Activated CD4-positive, alpha-beta T cell treated with anti-CD3 and anti-CD28 coated beads for 48 hours (primary cell): Measurements from ENCODE around the gene USO1.
"Not testable (repeated sequence)": the region's sequence is repeated elsewhere in the genome, so short reads cannot be mapped to it uniquely, and the experiment has no call there.

ENCODE experiments used
- DNase-seq: peaks from one replicate; pipeline ENCODE4 v3.0.0-alpha.2; 2020

Gene USO1

DNA sequence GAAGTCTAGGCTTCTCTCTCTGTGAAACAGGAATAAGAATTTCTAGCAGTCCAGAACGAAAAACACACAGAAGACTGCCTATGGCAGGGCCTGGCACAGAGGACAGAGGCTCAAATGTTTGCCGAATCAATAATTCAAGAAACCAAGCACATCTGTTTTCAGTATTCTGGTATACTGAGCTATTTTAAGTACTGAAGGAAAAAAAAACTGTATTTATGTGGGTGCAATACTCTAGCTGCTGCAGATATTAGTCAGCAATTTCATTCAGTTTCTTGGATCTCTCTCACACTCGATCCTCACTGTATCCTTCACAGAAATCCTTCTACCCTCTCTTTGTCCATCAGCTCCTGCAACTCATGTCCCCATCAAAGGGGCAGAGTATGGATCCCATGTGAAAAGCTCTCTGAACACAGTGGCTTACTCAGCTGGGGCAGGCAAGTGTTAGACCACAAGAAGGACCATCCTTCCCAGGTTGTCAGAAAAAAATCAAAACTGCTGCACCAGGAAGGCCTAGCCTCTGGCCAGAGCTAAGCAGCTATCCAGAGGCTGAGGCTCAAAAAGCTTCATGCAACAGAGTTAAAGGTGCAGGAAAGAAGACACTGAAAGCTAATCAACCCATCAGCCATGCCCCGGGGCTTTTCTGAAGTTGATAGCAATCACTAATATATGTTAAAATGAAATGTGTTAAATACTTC is 9.1 kb upstream of the USO1 start:
- DNase-seq: no peak

DNA sequence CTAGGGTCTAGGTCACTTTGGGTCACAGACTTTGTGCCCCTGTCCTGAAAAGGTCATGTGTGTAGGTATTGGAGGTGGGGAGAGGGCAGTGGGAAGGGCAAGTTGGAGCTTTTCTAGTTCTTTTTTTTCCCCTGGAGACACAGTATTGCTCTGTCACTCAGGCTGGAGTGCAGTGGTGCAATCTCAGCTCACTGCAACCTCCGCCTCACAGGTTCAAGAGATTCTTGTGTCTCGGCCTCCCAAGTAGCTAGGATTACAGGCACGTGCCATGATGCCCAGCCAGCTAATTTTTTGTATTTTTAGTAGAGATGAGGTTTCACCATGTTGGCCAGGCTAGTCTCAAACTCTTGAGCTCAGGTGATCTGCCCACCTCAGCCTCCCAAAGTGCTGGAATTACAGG is 8.3 kb upstream of the USO1 start:
- DNase-seq: not testable (repeated sequence)

GRCh38 chr4:75717408-75717807 is 7.0 kb upstream of the USO1 start:
- DNase-seq: no peak

- DNase-seq: no peak
Observed at GRCh38 chr4:75718529-75718928, 5.8 kb upstream of the USO1 start.

- no peak for DNase-seq
Observed at GRCh38 chr4:75722417-75722816, 2.0 kb upstream of the USO1 start.

- no peak for DNase-seq
Observed at GRCh38 chr4:75723163-75724065, 963 bp upstream of the USO1 start.

DNA sequence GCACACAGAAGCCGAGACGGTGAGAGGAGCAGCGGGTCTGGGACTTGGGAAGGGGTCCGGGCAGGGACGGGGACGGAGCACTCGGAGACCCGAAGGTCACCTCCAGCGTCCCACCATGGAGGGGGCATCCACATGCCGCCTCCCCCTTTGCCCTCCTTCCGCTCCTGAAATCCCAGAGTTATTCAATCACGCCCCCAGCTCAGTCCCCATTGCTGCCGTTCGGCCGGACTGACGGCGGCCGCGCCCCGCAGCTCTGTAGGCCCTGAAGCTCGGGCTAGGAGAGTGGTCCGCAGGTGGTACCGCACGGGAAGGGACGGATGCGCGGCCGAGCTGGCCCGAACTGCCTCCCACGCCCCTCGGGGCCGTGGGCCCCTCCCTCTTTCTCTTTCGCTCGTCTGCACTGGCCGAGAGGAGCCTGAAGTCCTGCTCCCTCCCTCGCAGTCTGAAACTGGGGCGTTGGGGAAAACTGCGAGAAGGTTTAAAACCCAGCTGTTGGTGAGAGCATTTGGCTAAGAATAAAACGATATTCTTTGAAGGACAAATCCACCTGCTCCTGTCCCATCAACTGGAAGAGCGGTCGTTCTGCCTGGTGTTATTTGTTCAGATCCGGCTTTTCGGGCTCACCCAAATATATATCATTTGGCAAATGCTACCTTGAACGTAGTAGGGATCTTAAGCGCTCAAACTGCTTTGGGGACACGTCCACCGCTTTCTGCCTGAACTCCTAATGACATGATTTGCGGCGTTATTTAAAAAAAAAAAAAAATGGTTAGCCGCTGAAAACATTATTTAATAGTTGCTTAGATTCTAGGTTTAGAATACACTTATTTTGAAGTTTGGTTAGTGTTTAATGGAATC is 719 bp downstream of the USO1 start:
- DNase-seq: peak; percentile 76

- DNase-seq: not testable (repeated sequence)
Observed at GRCh38 chr4:75725942-75726538, 1.7 kb downstream of the USO1 start.

DNA sequence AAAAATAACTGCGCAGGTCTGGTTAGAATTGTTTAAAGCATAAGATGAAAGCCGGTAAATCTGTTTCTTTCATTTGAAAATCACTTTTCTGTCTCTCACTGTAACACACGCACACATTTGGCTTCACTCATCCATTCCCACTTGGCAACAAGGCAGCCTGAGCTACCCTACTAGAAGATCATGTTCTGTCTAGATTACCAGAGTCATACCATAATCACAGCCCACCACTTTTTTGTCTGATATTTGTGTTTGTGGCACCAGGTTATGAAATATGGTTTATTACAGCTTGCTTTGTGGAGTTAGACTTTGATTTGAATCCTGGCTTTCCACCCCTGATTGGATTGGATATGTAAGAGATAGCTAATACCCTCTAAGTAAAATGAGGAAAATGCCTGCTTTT is 2.2 kb downstream of the USO1 start:
- no peak for DNase-seq

- DNase-seq: no peak
Observed at GRCh38 chr4:75727073-75727472, 2.7 kb downstream of the USO1 start.

DNA sequence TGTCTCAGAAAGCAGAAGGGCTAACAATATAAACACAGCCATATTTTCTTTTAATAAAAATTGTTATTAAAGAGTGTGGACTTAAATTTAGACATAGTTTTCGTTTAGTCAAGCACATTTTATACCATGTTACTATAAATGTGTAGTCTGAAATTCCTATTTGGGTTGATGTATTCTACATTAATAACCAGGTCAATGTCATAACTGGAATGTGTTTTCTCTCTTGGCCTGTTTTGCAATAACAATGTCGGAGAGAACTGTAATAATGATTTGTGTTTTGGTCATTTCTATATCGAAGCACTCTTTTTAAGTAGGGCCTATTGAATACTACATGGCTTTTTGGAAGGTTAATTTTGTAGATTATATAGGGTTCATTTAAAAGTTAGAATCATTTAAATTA is 5.5 kb downstream of the USO1 start:
- DNase-seq: no peak

GRCh38 chr4:75733369-75733768 is 9.0 kb downstream of the USO1 start:
- DNase-seq: no peak

DNA sequence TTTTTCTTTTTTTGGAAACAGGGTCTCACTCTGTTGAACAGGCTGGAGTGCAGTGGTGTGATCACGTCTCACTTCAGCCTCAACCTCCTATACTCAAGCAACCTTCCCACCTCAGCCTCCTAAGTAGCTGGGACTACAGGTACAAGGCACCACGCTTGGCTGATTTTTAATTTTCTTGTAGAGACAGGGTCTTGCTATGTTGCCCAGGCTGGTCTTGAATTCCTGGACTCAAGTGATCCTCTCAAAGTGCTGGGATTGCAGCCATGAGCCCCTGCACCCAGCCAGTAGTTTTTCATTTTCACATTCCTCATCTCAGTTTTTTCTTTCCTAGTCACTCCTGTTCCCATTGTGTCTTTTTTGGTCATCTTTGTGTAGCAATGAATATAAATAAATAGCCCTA is 11.1 kb downstream of the USO1 start:
- DNase-seq: no peak

GRCh38 chr4:75736862-75737261 is 12.5 kb downstream of the USO1 start:
- DNase-seq: no peak

GRCh38 chr4:75737398-75737797 is 13.0 kb downstream of the USO1 start:
- DNase-seq: no peak

DNA sequence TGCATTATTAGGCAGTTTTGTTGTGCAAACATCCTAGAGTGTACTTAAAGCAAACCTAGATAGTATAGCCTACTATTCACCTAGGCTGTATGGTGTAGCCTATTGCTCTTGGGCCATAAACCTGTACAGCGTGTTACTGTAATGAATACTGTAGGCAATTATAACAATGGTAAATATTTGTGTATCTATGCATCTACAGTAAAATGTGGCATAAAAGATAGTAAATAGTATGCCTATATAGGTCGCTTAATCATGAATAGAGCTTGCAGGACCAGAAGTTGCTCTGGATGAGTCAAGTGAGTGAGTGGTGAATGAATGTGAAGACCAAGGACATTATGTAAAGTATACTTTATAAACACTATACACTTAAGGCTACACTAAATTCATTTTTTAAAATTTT is 16.6 kb downstream of the USO1 start:
- no peak for DNase-seq

- DNase-seq: no peak
Observed at GRCh38 chr4:75742451-75742850, 18.1 kb downstream of the USO1 start.

DNA sequence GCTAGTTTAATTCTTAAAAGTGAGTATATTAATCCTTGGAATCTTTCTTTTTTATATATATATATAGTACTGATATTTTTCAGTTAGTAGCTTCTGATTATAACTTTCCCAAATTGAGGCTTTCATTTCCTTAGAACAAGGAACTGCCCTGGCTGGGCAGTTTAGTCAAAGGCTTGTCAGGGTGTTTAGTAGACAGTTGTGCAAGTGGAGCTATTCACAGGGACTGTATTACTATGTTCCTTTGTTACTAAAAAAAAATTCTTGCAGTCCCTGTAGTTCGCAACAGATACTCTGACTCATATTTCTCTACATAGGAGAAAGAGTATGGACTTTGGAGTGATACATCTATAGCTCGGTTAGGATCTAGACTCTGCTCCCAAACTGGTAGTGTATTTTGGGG is 20.8 kb downstream of the USO1 start:
- no peak for DNase-seq

DNA sequence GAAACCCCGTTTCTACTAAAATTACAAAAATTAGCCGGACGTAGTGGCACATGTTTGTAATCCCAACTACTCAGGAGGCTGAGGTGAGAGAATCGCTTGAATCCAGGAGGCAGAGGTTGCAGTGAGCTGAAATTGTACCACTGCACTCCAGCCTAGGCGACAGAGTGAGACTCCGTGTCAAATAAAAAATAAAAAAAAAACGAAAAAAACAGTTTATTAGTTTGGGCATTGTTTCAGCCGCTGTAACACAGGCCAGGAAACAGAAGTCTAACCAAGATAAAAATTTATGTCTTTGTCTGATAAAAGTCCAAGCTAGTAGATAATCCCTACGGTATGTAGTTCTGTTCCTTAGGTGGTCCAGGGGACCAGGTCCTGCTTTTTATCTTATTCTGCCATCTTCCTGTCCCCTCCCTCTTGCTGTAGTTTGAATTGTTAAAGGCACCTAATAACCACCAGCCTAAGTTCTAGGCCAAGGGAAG is 21.4 kb downstream of the USO1 start:
- no peak for DNase-seq

- DNase-seq: no peak
Observed at GRCh38 chr4:75752637-75753036, 28.3 kb downstream of the USO1 start.

DNA sequence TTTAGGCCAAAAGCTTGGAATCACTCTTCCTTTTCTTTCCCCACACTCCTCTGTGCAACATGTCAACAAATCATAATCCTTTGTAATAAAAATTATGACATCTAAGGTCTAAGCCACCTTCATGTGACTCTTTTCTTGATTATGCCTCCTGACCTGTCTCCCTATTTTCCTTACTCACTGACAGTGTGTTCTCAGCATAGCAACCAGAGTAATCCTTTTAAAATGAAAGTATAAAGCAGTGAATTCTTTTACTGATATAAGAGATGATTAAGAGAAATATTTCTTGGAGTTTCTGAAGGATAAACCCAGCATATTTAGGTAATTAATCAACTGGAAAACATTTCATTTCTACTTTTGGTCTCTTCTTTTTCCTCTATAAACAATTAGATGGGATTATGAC is 44.7 kb downstream of the USO1 start:
- no peak for DNase-seq

GRCh38 chr4:75771607-75772006 is 47.2 kb downstream of the USO1 start:
- no peak for DNase-seq

- no peak for DNase-seq
Observed at GRCh38 chr4:75777589-75777988, 53.2 kb downstream of the USO1 start.
